AG10803 (cell line): Measurements from ENCODE around the gene OR10H3.

ENCODE experiments used
- DNase-seq: peaks from one replicate; pipeline ENCODE4 v3.0.0; 2010; ENCODE audit warnings: low read depth
- H3K4me3 ChIP-seq: 2 replicates; pipeline ENCODE4 v1.5.1; 2011; ENCODE audit warnings: mild to moderate bottlenecking, low read length, control low read depth
- TF ChIP-seq, protein P1 (sequence below): conservative IDR thresholded peaks from 2 replicates; pipeline ENCODE4 v1.5.1; 2011; ENCODE audit warnings: mild to moderate bottlenecking, low read length, control low read depth, inconsistent platforms

Gene OR10H3

DNA sequence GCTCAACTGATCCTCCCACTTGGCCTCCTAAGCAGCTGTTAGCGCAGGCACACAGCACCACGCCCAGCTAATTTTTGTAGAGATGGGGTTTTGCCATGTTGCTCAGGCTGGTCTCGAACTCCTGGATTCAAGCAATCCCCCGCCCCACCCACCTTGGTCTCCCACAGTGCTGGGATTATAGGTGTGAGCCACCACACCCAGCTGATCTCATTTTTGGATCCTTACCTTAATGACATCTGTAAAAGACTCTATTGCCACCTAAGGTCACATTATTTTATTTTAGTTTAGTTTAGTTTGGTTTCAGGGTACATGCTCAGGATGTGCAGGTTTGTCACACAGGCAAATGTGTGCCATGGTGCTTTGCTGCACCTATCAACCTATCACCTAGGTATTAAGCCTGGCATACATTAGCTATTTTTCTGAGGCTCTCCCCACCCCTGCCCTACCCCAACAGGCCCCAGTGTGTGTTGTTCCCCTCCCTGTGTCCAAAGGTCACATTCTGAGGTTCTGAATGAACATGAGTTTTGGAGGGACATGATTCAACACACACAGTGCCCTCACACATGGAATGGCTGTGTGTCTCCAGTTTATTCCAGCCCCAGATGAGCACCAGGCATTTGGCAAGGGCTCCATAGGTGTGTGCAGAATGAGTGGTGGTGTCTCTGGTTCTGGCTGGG is 50.9 kb downstream of the OR10H3 start:
- TF ChIP-seq, protein P1, sequence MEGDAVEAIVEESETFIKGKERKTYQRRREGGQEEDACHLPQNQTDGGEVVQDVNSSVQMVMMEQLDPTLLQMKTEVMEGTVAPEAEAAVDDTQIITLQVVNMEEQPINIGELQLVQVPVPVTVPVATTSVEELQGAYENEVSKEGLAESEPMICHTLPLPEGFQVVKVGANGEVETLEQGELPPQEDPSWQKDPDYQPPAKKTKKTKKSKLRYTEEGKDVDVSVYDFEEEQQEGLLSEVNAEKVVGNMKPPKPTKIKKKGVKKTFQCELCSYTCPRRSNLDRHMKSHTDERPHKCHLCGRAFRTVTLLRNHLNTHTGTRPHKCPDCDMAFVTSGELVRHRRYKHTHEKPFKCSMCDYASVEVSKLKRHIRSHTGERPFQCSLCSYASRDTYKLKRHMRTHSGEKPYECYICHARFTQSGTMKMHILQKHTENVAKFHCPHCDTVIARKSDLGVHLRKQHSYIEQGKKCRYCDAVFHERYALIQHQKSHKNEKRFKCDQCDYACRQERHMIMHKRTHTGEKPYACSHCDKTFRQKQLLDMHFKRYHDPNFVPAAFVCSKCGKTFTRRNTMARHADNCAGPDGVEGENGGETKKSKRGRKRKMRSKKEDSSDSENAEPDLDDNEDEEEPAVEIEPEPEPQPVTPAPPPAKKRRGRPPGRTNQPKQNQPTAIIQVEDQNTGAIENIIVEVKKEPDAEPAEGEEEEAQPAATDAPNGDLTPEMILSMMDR: no peak
- H3K4me3 ChIP-seq: no peak overlapping the region
- DNase-seq: no peak

DNA sequence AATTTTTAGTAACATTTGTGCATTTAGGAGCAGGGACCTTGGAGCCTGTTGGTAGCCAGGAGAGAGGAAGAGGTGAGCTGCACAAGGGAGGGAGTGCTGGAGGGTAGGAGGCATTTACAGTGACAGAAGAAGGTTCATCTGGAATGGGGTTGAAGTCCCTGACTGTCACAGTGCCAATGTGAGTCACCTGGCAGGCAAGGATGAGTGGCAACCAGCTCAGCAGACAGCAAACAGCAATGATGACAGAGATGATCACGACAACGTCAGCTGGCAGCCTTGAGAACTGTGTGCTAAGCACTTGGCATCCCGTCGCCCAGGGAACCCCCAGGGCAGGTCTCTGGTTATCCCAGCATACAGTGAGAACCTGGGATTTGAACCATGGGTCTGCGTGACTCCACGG is 52.3 kb downstream of the OR10H3 start:
- TF ChIP-seq, protein P1: no peak
- no peak for DNase-seq
- H3K4me3 ChIP-seq: no peak overlapping the region
